ENCODE results near the gene TPP2. TPM values are rescaled to one million over a fixed set of nuclear protein-coding genes. Genes with fewer than 3 reads are reported as not detected.

The TPP2 gene
- total RNA-seq, 1 experiment from 2014 or later = 35.1 TPM

- Histone ChIP-seq H3K4me2 (no peak overlapping the region), H4K20me1 (ENCODE audit: insufficient read depth) (no peaks in the 10 kb centered on the region), H3K9me3 (ENCODE audit: insufficient read depth, low read depth) (no peaks in the 10 kb centered on the region), H3F3A (ENCODE audit: insufficient read depth, low read depth) (peaks cover 7% of the 10 kb centered on the region; the same call in 1 of the 2 replicates), H3K4me1 (replicated peaks; ENCODE audit: insufficient read depth) (no peaks in the 10 kb centered on the region), H3K79me2 (ENCODE audit: low read depth) (no peaks in the 10 kb centered on the region), H3K27ac (no peak overlapping the region), H3K9me2 (ENCODE audit: insufficient read depth) (no peaks in the 10 kb centered on the region), H3K27me3 (ENCODE audit: insufficient read depth, low read depth) (no peaks in the 10 kb centered on the region), H3K4me3 (no peak overlapping the region), H2AFZ (no peak overlapping the region), H3K36me3 (ENCODE audit: low read depth) (no peaks in the 10 kb centered on the region)
- TF ChIP-seq, protein P1, sequence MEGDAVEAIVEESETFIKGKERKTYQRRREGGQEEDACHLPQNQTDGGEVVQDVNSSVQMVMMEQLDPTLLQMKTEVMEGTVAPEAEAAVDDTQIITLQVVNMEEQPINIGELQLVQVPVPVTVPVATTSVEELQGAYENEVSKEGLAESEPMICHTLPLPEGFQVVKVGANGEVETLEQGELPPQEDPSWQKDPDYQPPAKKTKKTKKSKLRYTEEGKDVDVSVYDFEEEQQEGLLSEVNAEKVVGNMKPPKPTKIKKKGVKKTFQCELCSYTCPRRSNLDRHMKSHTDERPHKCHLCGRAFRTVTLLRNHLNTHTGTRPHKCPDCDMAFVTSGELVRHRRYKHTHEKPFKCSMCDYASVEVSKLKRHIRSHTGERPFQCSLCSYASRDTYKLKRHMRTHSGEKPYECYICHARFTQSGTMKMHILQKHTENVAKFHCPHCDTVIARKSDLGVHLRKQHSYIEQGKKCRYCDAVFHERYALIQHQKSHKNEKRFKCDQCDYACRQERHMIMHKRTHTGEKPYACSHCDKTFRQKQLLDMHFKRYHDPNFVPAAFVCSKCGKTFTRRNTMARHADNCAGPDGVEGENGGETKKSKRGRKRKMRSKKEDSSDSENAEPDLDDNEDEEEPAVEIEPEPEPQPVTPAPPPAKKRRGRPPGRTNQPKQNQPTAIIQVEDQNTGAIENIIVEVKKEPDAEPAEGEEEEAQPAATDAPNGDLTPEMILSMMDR (conservative IDR thresholded peaks at IDR 0.05) = no peak
- no peak for TF ChIP-seq EZH2 (IDR thresholded peaks at IDR 0.05; ENCODE audit: low read depth)
- DNase-seq = no peak
- no TSS peak for BruUV-seq (replicated peaks)
- ChIA-PET POLR2A (ENCODE audit: unreplicated experiment) (no interaction called here), CTCF (no interaction called here)
- intact Hi-C loops (cut with micrococcal nuclease; ENCODE audit: unreplicated experiment) = no loop called here
These were observed 86.9 kb downstream of the TPP2 start for GRCh38 chr13:102683637-102684036.

- no peak overlapping the region for H3K4me3 ChIP-seq
- ChIA-PET CTCF (no interaction called here), POLR2A (ENCODE audit: unreplicated experiment) (no interaction called here)
- no TSS peak for BruUV-seq (replicated peaks)
- no peaks in the 10 kb centered on the region for H3K79me2 ChIP-seq (ENCODE audit: low read depth)
- no peaks in the 10 kb centered on the region for H3K4me1 ChIP-seq (replicated peaks; ENCODE audit: insufficient read depth)
- H3K9me3 ChIP-seq (ENCODE audit: insufficient read depth, low read depth) = no peaks in the 10 kb centered on the region
- H3F3A ChIP-seq (ENCODE audit: insufficient read depth, low read depth) = no peaks in the 10 kb centered on the region
- no peaks in the 10 kb centered on the region for H3K36me3 ChIP-seq (ENCODE audit: low read depth)
- H3K27me3 ChIP-seq (ENCODE audit: insufficient read depth, low read depth) = no peaks in the 10 kb centered on the region
- DNase-seq = no peak
- no peak overlapping the region for H3K27ac ChIP-seq
- no peak overlapping the region for H2AFZ ChIP-seq
- TF ChIP-seq EZH2 (IDR thresholded peaks at IDR 0.05; ENCODE audit: low read depth) = no peak
- TF ChIP-seq, protein P1 (conservative IDR thresholded peaks at IDR 0.05) = no peak
- intact Hi-C loops (cut with micrococcal nuclease; ENCODE audit: unreplicated experiment) = no loop called here
- H3K9me2 ChIP-seq (ENCODE audit: insufficient read depth) = no peaks in the 10 kb centered on the region
- H4K20me1 ChIP-seq (ENCODE audit: insufficient read depth) = no peaks in the 10 kb centered on the region
- H3K4me2 ChIP-seq = no peak overlapping the region
These were observed 89.2 kb downstream of the TPP2 start for GRCh38 chr13:102686024-102686423.

DNA sequence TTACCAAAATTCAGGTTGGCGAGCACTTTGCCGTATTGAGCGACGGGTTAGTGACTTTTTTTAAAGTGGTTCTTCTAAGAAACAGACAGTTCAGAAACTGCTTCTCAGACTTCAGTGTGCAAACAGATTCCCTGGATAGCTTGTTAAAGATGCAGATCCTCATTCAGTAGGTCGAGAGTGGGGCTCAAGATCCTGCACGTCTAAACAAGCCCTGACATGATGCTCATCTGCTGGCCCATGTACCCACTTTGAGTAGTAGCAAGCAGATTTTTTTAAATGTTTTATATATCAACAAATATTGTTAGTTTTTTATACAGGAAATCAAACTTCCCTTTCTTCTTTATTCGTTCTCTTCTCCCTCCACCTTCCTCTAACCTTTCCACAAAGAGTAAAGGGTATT, 90.7 kb downstream of the TPP2 start:
- BruUV-seq (replicated peaks) = no TSS peak
- Histone ChIP-seq H3K79me2 (ENCODE audit: low read depth) (no peaks in the 10 kb centered on the region), H2AFZ (no peak overlapping the region), H3K4me2 (no peak overlapping the region), H3K27me3 (ENCODE audit: insufficient read depth, low read depth) (no peaks in the 10 kb centered on the region), H3K4me3 (no peak overlapping the region), H3K9me2 (ENCODE audit: insufficient read depth) (no peaks in the 10 kb centered on the region), H3K4me1 (replicated peaks; ENCODE audit: insufficient read depth) (no peaks in the 10 kb centered on the region), H3F3A (ENCODE audit: insufficient read depth, low read depth) (no peaks in the 10 kb centered on the region), H3K27ac (no peak overlapping the region), H4K20me1 (ENCODE audit: insufficient read depth) (no peaks in the 10 kb centered on the region), H3K9me3 (ENCODE audit: insufficient read depth, low read depth) (no peaks in the 10 kb centered on the region), H3K36me3 (ENCODE audit: low read depth) (no peaks in the 10 kb centered on the region)
- POLR2A ChIA-PET (ENCODE audit: unreplicated experiment) = no interaction called here
- intact Hi-C loops (cut with micrococcal nuclease; ENCODE audit: unreplicated experiment) = no loop called here
- CTCF ChIA-PET = no interaction called here
- no peak for TF ChIP-seq EZH2 (IDR thresholded peaks at IDR 0.05; ENCODE audit: low read depth)
- TF ChIP-seq, protein P1 (conservative IDR thresholded peaks at IDR 0.05) = no peak
- no peak for DNase-seq
